HL-60 (cell line): ENCODE data around the gene GABPB1.

Experiments used
- DNase-seq, 2 experiments: peaks; one replicate each; pipeline ENCODE4 v3.0.0-alpha.2; 2010 to 2020; ENCODE audit warnings: low read depth in 1 of 2, low spot score in 1 of 2
- H3K27ac ChIP-seq: fragments of 250-450 bp; sonication (Bioruptor Pico); replicated peaks from 2 replicates; pipeline ENCODE4 v1.5.1; 2020; ENCODE audit warnings: mild to moderate bottlenecking, moderate library complexity
- H3K27me3 ChIP-seq: fragments of 250-450 bp; sonication (Bioruptor Pico); 2 replicates; pipeline ENCODE4 v1.5.1; 2021; ENCODE audit warnings: mild to moderate bottlenecking, moderate library complexity; ENCODE audit not compliant: insufficient read depth, poor library complexity, severe bottlenecking
- H3K4me3 ChIP-seq: replicated peaks from 2 replicates; pipeline ENCODE4 v1.5.1; 2011; ENCODE audit warnings: mild to moderate bottlenecking, control low read depth, low read length; ENCODE audit not compliant: insufficient read depth
- GABPA ChIP-seq: IDR thresholded peaks from 2 replicates; pipeline ENCODE4 v1.6.1; 2012; ENCODE audit warnings: low read depth
- POLR2AphosphoS5 ChIP-seq: IDR thresholded peaks from 2 replicates; pipeline ENCODE4 v1.6.1; 2012; ENCODE audit warnings: low read depth
- SPI1 ChIP-seq: IDR thresholded peaks from 2 replicates; pipeline ENCODE4 v1.6.1; 2012; ENCODE audit warnings: low read depth, mild to moderate bottlenecking, borderline replicate concordance
- TF ChIP-seq, protein P1 (sequence below): IDR thresholded peaks from one replicate; pipeline ENCODE4 v1.5.1; 2011; ENCODE audit warnings: low read length, control low read depth, inconsistent platforms; ENCODE audit not compliant: insufficient read depth
- TF ChIP-seq, protein P2 (sequence below): IDR thresholded peaks from 2 replicates; pipeline ENCODE4 v1.6.1; 2012; ENCODE audit warnings: low read depth; ENCODE audit not compliant: insufficient replicate concordance

GABPB1 gene

DNA sequence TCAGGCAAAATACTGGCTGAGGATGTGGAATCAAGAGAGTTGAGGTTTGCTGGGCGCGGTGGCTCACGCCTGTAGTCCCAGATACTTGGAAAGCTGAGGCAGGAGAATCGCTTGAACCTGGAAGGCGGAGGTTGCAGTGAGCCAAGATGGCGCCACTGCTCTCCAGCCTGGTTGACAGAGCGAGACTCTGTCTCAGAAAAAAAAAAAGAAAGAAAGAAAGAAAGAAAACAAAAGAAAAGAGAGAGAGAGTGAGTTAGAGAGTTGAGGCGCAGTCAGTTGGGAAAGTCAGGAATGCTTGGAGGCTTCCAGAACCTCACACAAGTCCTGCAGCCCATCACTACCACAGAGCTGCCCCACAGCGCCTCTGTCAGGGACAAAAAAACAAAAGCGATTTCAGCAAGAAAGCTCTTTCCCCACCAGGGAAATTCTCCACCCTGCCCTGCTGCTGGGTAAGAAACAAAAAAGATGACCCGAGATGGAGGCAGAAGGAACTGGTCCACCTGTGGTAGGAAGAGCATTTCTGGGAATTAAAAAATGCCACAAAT, 103.3 kb downstream of the GABPB1 start:
- H3K4me3 ChIP-seq: no peak overlapping the region
- H3K27me3 ChIP-seq: no peaks in the 10 kb centered on the region
- no peak for DNase-seq
- TF ChIP-seq GABPA (no peak), SPI1 (no peak), POLR2AphosphoS5 (no peak)
- TF ChIP-seq, protein P1, sequence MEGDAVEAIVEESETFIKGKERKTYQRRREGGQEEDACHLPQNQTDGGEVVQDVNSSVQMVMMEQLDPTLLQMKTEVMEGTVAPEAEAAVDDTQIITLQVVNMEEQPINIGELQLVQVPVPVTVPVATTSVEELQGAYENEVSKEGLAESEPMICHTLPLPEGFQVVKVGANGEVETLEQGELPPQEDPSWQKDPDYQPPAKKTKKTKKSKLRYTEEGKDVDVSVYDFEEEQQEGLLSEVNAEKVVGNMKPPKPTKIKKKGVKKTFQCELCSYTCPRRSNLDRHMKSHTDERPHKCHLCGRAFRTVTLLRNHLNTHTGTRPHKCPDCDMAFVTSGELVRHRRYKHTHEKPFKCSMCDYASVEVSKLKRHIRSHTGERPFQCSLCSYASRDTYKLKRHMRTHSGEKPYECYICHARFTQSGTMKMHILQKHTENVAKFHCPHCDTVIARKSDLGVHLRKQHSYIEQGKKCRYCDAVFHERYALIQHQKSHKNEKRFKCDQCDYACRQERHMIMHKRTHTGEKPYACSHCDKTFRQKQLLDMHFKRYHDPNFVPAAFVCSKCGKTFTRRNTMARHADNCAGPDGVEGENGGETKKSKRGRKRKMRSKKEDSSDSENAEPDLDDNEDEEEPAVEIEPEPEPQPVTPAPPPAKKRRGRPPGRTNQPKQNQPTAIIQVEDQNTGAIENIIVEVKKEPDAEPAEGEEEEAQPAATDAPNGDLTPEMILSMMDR: no peak
- TF ChIP-seq, protein P2, sequence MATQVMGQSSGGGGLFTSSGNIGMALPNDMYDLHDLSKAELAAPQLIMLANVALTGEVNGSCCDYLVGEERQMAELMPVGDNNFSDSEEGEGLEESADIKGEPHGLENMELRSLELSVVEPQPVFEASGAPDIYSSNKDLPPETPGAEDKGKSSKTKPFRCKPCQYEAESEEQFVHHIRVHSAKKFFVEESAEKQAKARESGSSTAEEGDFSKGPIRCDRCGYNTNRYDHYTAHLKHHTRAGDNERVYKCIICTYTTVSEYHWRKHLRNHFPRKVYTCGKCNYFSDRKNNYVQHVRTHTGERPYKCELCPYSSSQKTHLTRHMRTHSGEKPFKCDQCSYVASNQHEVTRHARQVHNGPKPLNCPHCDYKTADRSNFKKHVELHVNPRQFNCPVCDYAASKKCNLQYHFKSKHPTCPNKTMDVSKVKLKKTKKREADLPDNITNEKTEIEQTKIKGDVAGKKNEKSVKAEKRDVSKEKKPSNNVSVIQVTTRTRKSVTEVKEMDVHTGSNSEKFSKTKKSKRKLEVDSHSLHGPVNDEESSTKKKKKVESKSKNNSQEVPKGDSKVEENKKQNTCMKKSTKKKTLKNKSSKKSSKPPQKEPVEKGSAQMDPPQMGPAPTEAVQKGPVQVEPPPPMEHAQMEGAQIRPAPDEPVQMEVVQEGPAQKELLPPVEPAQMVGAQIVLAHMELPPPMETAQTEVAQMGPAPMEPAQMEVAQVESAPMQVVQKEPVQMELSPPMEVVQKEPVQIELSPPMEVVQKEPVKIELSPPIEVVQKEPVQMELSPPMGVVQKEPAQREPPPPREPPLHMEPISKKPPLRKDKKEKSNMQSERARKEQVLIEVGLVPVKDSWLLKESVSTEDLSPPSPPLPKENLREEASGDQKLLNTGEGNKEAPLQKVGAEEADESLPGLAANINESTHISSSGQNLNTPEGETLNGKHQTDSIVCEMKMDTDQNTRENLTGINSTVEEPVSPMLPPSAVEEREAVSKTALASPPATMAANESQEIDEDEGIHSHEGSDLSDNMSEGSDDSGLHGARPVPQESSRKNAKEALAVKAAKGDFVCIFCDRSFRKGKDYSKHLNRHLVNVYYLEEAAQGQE: no peak
- no peak overlapping the region for H3K27ac ChIP-seq

DNA sequence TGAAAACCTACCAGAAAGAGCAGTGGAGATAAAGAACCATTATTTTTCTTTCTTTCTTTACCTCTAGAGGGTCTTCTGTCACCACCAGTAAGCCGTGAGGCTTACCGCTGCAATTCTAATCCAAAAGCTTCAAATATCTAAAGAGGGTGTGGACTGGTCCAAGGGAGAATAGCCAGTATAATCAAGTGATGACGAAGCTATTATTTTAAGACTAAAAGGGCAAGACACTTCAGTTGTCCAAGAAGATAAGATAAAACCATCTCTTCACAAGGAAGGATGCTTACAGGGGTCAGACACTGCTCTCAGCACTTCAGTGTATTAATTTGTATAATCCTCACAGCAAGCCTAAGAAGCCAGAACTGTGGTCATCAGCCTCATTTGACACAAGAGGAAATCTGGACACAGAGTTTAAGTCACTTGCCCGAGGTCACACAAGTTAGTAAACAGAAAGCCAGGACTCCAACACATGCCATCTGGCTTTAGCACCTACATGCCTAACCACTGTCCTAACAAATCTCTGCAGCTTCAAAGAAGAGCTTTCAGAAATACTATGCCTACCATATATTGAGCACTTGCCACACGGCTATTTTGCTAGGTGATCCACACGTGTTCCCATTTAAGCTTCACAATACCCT, 104.1 kb downstream of the GABPB1 start:
- no peak overlapping the region for H3K27ac ChIP-seq
- H3K4me3 ChIP-seq: no peak overlapping the region

DNA sequence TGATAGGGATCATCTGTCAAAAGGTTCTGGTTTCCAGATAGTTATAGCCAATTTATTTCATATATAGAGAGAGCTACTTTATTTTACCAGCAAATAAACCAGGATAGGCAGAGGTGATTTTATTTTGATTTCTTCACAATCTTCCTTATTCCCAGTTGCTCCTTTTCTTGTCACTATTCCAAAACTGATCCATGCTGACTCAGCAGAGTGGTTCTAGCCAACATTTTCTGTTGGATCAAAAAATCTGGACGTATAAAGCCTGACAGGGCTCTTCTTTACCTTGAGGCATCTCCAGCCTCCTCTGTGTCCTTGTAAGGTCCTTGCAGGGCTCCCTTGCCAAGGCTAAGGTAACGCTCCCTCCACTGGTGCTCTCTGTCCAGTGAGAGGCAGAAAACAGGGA, 105.3 kb downstream of the GABPB1 start:
- TF ChIP-seq, protein P1: no peak
- TF ChIP-seq SPI1 (no peak), GABPA (no peak), POLR2AphosphoS5 (no peak)
- TF ChIP-seq, protein P2: no peak
- Histone ChIP-seq H3K27me3 (no peaks in the 10 kb centered on the region), H3K4me3 (no peak overlapping the region), H3K27ac (no peak overlapping the region)
- no peak for DNase-seq

More for the DNA sequence above, 104.1 kb downstream of the GABPB1 start:
- TF ChIP-seq, protein P2: no peak
- no peak for TF ChIP-seq SPI1
- TF ChIP-seq POLR2AphosphoS5: no peak
- DNase-seq: no peak
- no peaks in the 10 kb centered on the region for H3K27me3 ChIP-seq
